C4-2B (cell line): ENCODE data around the gene MYH16.

Source experiments
- CTCF ChIP-seq: fragments of 450-650 bp; conservative IDR thresholded peaks from 2 replicates; pipeline ENCODE4 v1.5.1; 2017; ENCODE audit warnings: mild to moderate bottlenecking
- ZFX ChIP-seq: fragments of 450-650 bp; IDR thresholded peaks from 2 replicates; pipeline ENCODE4 v1.6.1; 2017

- TF ChIP-seq CTCF (no peak), ZFX (no peak)
Observed at GRCh38 chr7:99309111-99309510, 36.5 kb downstream of the MYH16 start.
